Heart left ventricle (tissue), 16 donors: Measurements from ENCODE around the gene SULT2B1. TPM values are rescaled to one million over a fixed set of nuclear protein-coding genes. Genes with fewer than 3 reads are reported as not detected.

ENCODE experiments used
- ATAC-seq, 4 donors: fragments of 200-7000 bp; cut with Tn5 transposase; one replicate each; pipeline ENCODE4 v1.9.1; 2020 to 2022; ENCODE audit warnings: moderate library complexity in 4 of 4, mild to moderate bottlenecking in 3 of 4, moderate number of reproducible peaks in 1 of 4
- DNase-seq, 5 donors: peaks; one replicate each; pipeline ENCODE4 v3.0.0-alpha.2; 2020
- H3K27ac ChIP-seq, 12 donors: fragments of 200-600 bp; sonication (generic) in 4 of 12; one replicate each; pipeline versions ENCODE4 v1.5.0 to v1.8.0; 2016 to 2022; ENCODE audit warnings: mild to moderate bottlenecking in 2 of 12
- H3K27me3 ChIP-seq, 9 donors: fragments of 200-600 bp; sonication (generic) in 2 of 9; one replicate each; pipeline versions ENCODE4 v1.5.1 to v1.8.0; 2016 to 2022; ENCODE audit warnings: mild to moderate bottlenecking in 3 of 9
- H3K36me3 ChIP-seq, 9 donors: fragments of 200-600 bp; sonication (generic) in 2 of 9; one replicate each; pipeline versions ENCODE4 v1.5.0 to v1.8.0; 2018 to 2022; ENCODE audit warnings: mild to moderate bottlenecking in 2 of 9
- H3K4me1 ChIP-seq, 12 donors: fragments of 200-600 bp; sonication (generic) in 4 of 12; one replicate each; pipeline versions ENCODE4 v1.5.0 to v1.8.0; 2016 to 2022; ENCODE audit warnings: mild to moderate bottlenecking in 3 of 12
- H3K4me3 ChIP-seq, 12 donors: fragments of 200-600 bp; sonication (generic) in 4 of 12; one replicate each; pipeline versions ENCODE4 v1.5.0 to v1.8.0; 2017 to 2022; ENCODE audit warnings: mild to moderate bottlenecking in 9 of 12, moderate library complexity in 4 of 12
- H3K9me3 ChIP-seq, 12 donors: fragments of 200-600 bp; sonication (generic) in 4 of 12; one replicate each; pipeline versions ENCODE4 v1.5.0 to v1.8.0; 2016 to 2022; ENCODE audit warnings: mild to moderate bottlenecking in 1 of 12
- POLR2A ChIP-seq, 2 donors: fragments of 450-650 bp; IDR thresholded peaks; one replicate each; pipeline ENCODE4 v1.6.1; 2017; ENCODE audit warnings: antibody characterized with exemption in 2 of 2, mild to moderate bottlenecking in 2 of 2, moderate library complexity in 2 of 2
- WGBS, 4 donors: extraction: QIAGEN DNeasy Blood & Tissue Kit in 2 of 4; methylation state at CpG; one replicate each; pipeline versions ENCODE4 v1.1.5 to v1.1.7; 2013 to 2018; 5-methylcytosine and 5-hydroxymethylcytosine counted together
- intact Hi-C, 10 donors: fragments of 100-400 bp; cut with DNase I; formaldehyde crosslinking; loops; one replicate each; pipeline versions ENCODE4 v1.11.1 to v1.14.2; 2022
- polyA plus RNA-seq, 2 donors: library from polyadenylated mRNA; stranded (reverse); fragments of 200-250 nt; gene quantifications; one replicate each; pipeline ENCODE4 v1.2.3, GENCODE V29; 2013
- total RNA-seq, 9 donors: library from RNA; depleted of rRNA in 2 of 9; stranded (reverse); fragments of >200 nt in 2 of 9; fragmentation: NEBNext Ultra II Directional in 3 of 9; extraction: Animal tissue kit (Norgen Biotek cat#: 25700) in 3 of 9; gene quantifications; one replicate each; pipeline versions ENCODE4 v1.1.0 to v1.2.4, GENCODE V29; 2016 to 2023
- TF ChIP-seq, protein P1 (sequence below), 12 donors: fragments of 200-600 bp; sonication (generic) in 4 of 12; IDR thresholded peaks; one replicate each; pipeline versions ENCODE4 v1.5.0 to v1.8.0; 2018 to 2022; ENCODE audit warnings: antibody characterized with exemption in 12 of 12, mild to moderate bottlenecking in 5 of 12
- donor health status: ischemic (EF 13 %, LVEDD 7.1; RV severe dilation, severe dysfunction).
- donor health status: healthy with polysubstance abuse.
- donor health status: DM: no; HTN: yes; CAD: no.
- donor health status: DM: no; HTN: no; CAD: no.
- donor health status: ischemic (EF 25% LVEDD 6.9; RV normal size, moderate dysfunction).
- donor health status: ischemic (EF 25% LVEDD 5.7; RV mildly dilated, moderate dysfunction).
- donor health status: healthy.
- donor health status: DM: yes; HTN: yes; CAD: no.
- donor health status: ischemic (EF 35%, LVEDD 5.7; RV mildly dilated, moderate dysfunction).
- donor health status: nonischemic (EF 11% LVEDD 7.7; RV severe dilation, severe dysfunction).
- donor health status: DM: yes; HTN: yes; CAD: no.
- donor health status: PGD.
- donor health status: ischemic (EF 29% LVEDD 5.4; RV normal size, mild dysfunction).
- donor health status: nonischemic (EF 23%, LVEDD 6.1; RV moderate dilation, normal function).

SULT2B1 gene
- total and polyA plus RNA-seq, 11 donors = 0.19 to 0.45 TPM; not detected in 9

DNA sequence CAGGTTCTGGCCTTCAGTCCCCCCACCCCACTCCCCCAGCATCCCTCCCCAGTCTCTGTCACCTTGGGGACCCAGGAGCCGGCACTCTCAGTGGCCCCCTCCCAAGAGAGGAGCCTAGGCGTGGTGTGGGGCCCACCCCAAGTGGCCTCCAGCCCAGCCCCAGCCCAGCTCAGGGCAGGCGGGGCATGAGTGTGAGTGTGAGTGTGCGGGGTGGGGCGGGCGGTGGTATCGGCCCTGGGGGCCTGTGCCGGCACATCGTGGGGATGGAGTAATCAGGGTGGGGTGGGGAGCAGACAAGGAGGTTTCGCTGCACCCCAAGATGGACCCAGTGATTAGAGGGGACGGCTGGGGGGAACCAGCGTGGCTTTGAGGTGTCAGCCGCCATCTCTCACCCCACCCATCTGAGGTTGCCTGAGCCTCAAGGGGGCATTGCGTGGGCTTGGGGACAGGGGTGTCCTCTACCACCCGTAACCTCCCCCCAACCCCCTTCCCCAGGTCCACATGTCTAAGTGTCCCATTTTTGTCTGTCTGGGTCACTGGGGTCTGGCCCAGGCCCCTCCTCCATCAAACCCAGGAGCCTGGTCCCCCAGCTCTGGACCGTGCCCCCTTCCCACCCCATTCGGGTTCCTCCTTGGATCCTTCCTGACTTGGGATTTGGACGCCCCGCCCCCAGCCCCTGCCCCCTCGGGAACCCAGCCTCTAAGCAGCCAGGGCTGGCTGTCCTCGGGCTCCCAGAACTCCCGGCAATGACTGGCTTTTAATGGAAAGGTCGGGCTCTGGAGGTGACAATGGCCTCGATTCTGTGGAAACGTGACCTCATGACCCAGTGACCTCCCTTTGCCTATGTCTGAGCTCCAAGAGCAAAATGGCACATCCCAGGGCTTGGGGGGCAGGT lies 6.9 kb upstream of the SULT2B1 start:
- Histone ChIP-seq H3K36me3 (no peaks in the 10 kb centered on the region), H3K4me1 (no peaks in the 10 kb centered on the region), H3K27me3 (peaks cover 0 to 28% (median 4%) of the 10 kb centered on the region in 9 donors), H3K27ac (no peak overlapping the region), H3K4me3 (no peak overlapping the region), H3K9me3 (no peaks in the 10 kb centered on the region)
- no peak for TF ChIP-seq POLR2A (IDR thresholded peaks at IDR 0.05)
- TF ChIP-seq, protein P1, sequence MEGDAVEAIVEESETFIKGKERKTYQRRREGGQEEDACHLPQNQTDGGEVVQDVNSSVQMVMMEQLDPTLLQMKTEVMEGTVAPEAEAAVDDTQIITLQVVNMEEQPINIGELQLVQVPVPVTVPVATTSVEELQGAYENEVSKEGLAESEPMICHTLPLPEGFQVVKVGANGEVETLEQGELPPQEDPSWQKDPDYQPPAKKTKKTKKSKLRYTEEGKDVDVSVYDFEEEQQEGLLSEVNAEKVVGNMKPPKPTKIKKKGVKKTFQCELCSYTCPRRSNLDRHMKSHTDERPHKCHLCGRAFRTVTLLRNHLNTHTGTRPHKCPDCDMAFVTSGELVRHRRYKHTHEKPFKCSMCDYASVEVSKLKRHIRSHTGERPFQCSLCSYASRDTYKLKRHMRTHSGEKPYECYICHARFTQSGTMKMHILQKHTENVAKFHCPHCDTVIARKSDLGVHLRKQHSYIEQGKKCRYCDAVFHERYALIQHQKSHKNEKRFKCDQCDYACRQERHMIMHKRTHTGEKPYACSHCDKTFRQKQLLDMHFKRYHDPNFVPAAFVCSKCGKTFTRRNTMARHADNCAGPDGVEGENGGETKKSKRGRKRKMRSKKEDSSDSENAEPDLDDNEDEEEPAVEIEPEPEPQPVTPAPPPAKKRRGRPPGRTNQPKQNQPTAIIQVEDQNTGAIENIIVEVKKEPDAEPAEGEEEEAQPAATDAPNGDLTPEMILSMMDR (IDR thresholded peaks at IDR 0.05) = no peak
- intact Hi-C loops = no loop called here
- no peak for ATAC-seq
- 48 to 58% (median 53%) methylated on average over 17 to 25 of the region's 25 CpGs for WGBS, 4 donors
- DNase-seq = peak in 1 of 5 donors; percentile 41

DNA sequence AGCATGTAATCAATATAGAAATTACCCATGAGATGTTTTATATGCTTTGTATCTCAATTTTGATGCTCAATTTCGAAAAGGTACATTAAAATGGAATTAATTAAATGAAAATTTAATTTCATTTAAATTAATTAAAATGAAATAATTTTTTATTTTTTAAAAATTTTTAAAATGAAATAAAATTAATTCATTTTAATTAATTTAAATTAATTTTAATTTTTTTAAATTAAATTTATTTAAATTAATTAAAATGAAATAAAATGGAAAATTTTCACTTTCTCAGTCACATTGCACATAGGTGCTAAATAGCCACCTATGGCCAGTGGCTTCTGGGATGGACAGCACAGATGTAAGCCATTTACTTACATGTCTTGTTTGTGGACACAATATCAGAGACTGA lies 4.2 kb upstream of the SULT2B1 start:
- ATAC-seq = no peak
- peaks cover 0 to 35% (median 4%) of the 10 kb centered on the region in 9 donors for H3K27me3 ChIP-seq
- no peak for TF ChIP-seq POLR2A (IDR thresholded peaks at IDR 0.05)
- TF ChIP-seq, protein P1 (IDR thresholded peaks at IDR 0.05) = no peak
- no peaks in the 10 kb centered on the region for H3K9me3 ChIP-seq
- no peaks in the 10 kb centered on the region for H3K36me3 ChIP-seq
- H3K4me3 ChIP-seq = no peak overlapping the region
- H3K4me1 ChIP-seq = no peaks in the 10 kb centered on the region
- no peak overlapping the region for H3K27ac ChIP-seq
- 1 to 79% (median 73%) methylated on average over 1 of the region's 1 CpG for WGBS, 4 donors
- intact Hi-C loops = no loop called here
- no peak for DNase-seq

DNA sequence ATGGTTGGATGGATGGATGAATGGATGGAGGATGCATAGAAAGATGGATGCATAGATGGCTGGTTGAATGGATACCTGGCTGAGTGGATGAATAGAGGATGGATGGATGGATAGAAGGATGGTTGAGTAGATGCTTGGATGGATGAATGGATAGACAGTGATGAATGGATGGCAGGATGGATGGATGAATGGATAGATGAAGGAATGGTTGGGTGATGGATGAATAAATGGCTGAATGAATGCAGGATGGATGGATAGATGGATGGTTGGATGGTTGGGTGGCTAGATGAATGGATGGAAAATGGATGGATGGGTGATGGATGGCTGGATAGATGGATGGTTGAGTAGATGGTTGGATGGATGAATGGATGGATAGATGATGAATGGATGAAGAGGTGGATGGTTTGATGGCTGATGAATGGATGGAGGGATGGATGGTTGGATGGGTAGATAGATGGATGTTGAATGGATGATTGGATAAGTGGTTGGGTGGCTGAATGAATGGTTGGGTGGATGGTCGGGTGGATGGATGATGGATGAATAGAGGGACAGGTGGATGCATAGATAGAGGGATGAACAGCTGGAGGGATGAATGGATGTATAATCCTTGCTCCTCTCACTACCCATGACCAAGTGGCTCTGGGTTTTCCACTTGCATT lies 3.6 kb upstream of the SULT2B1 start:
- TF ChIP-seq POLR2A (IDR thresholded peaks at IDR 0.05) = no peak
- TF ChIP-seq, protein P1 (IDR thresholded peaks at IDR 0.05) = no peak
- DNase-seq = no peak
- H3K36me3 ChIP-seq = no peaks in the 10 kb centered on the region
- H3K4me1 ChIP-seq = no peaks in the 10 kb centered on the region
- WGBS, 4 donors = 84 to 92% (median 90%) methylated on average over 1 of the region's 1 CpG
- H3K4me3 ChIP-seq = no peak overlapping the region
- H3K27ac ChIP-seq = no peak overlapping the region
- H3K27me3 ChIP-seq = peaks cover 0 to 39% (median 4%) of the 10 kb centered on the region in 9 donors
- no peak for ATAC-seq
- H3K9me3 ChIP-seq = no peaks in the 10 kb centered on the region
- intact Hi-C loops = no loop called here

DNA sequence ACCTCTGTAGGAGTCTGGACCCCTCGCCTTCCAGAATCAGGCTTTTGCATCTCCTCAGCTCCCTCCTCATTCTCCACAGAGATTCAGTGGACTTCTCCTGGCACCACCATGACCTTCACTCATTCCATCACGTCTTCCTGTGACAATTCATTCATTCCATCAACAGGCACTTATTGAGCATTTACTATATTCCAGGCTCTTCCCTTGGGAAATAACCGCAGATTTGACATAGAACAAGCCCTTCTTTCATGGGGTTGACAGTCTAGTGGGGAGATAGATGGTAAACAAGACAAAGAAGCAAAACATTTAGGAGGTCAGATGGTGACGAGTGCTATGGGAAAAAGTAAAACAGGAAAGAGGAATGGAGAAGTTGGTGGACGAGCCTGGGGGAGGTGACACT lies 2.6 kb upstream of the SULT2B1 start:
- DNase-seq = no peak
- no peaks in the 10 kb centered on the region for H3K36me3 ChIP-seq
- TF ChIP-seq, protein P1 (IDR thresholded peaks at IDR 0.05) = no peak
- TF ChIP-seq POLR2A (IDR thresholded peaks at IDR 0.05) = no peak
- WGBS, 4 donors = 65 to 66% (median 66%) methylated on average over 5 of the region's 5 CpGs
- H3K4me1 ChIP-seq = peaks cover 0 to 7% (median 0%) of the 10 kb centered on the region in 12 donors
- peaks cover 0 to 39% (median 4%) of the 10 kb centered on the region in 9 donors for H3K27me3 ChIP-seq
- H3K27ac ChIP-seq = no peak overlapping the region
- no peak overlapping the region for H3K4me3 ChIP-seq
- intact Hi-C loops = no loop called here
- no peaks in the 10 kb centered on the region for H3K9me3 ChIP-seq
- ATAC-seq = no peak
